ELF-1 (cell line): Measurements from ENCODE around the gene DPYSL3.
"Not testable (repeated sequence)": the region's sequence is repeated elsewhere in the genome, so short reads cannot be mapped to it uniquely, and the experiment has no call there.

ENCODE experiments used
- DNase-seq: peaks from one replicate; pipeline ENCODE4 v3.0.0-alpha.2; 2016; ENCODE audit warnings: low read depth, low spot score

The DPYSL3 gene

DNA sequence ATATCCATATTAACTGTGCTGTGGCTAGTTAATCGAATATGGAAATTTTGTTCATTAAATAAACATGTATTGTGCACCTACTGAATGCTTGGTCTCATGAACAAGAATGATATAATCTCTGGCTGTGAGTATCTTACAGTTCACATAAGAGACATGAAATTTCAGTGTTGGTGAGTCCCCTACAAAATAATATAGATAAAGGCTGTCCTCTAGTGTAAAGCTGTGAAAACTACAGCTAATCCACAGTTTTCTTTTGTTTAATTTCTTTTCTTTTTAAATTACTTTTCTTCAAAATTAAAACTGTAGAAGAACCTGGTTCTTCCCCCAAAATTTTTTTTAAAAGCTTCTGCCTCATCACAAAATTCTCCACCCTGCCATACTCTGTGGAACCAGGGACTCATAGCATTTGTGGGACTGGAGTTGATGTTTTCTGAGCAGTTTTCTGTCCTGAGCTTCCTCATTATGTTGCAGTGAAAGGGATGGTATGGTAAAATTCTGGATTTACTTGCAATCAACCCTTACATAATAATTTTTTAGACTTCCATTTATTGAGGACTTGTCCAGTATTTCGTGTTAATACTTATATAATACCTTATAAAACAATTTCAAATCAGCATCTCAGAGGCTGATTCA is 140.0 kb downstream of the DPYSL3 start:
- DNase-seq, result no peak

DNA sequence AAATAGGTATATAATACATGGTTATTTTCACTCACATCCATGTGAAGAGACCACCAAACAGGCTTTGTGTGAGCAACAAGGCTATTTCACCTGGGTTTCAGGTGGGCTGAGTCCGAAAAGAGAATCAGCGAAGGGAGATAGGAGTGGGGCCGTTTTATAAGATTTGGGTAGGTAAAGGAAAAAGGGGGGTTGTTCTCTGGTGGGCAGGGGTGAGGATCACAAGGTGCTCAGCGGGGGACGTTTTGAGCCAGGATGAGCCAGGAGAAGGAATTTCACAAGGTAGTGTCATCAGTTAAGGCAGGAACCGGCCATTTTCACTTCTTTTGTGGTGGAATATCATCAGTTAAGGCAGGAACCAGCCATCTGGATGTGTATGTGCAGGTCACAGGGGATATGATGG is 142.5 kb downstream of the DPYSL3 start:
- DNase-seq, result not testable (repeated sequence)

DNA sequence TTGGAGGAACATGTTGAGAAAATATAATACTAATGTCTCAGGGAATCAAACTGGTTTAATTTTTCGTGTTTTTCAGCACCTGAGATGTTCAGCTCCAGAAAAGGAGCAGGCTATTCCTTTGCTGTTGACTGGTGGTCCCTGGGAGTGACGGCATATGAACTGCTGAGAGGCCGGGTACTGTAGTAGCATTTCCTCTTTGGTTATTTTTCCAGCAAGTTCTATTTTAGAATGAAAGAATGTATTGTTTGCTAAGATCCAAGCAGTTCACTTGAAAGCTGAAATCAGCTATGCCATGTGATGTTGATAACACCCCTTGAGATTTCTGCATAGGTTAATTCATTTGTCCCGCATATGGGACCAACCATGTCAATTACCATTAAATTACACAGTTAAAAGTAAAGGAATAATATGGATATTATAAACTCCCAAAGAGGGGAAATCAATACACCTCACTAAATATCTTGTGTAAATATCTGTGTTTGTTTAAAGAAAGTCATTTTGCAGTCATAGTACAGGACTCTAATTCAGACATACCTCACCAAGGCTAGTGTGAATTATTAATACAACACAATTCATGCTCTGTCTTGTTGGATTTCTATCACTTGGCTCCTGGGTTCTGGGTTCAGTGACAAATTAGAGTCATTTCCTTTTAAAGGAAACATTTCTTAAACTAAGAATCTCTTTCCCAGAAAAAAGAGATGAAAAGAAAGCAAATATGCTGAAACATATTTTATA is 148.3 kb downstream of the DPYSL3 start:
- no peak for DNase-seq

DNA sequence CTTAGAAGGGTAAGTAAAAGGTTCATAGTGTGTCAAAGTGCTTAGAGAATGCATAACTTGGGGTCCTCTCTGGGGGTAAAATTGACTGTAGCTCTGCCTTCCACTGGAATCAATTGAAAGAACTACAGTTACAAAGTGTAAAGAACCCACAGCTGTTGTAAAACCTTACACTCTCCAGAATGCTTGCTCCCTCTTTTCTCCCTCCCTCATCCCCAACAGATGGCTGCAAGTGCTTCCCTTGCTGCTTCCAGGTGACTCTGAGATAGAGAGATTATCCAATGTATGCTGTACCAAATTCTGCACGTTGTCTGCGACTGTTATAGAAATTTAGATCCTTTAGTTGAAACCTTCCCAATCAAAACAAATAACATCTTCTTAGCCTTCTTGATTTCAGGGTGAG is 149.1 kb downstream of the DPYSL3 start:
- DNase-seq, result no peak

DNA sequence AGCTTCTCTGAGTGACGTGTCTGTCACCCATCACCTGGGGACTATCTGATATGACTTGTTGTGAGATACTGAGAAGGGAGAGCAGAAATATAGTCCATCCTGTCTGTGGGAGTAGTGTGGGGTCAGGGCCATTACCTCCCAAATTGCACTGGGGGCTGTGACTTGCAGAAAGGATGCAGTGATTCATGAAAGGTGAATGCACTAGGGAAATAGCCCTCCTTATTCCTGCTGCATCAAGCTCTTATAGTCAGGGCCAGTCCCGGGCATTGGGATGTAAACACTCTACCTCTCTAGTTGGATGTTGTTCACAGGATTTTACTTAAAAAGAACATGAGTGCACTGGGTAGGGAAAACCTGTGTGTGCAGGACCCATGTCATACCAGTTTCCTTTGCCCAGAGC is 150.3 kb downstream of the DPYSL3 start:
- no peak for DNase-seq

DNA sequence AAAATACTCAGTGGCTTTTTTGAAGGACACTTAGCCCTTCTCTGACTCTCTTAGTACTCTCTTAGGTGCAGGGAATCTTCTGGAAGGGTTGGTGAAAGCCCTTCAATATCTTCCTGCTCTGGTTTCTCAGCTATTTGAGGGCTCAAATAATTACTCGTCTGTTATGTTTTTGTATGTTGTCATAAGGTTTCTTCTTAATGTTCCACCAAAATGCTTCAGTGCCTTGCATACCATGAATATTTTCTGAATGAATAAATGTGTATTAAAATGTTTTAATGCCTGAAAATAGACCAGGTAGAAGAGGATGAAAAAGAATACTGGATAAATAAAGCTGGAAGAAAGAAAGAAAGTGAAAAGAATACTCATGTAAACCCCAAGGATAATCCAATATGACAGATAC is 150.8 kb downstream of the DPYSL3 start:
- DNase-seq, result no peak

DNA sequence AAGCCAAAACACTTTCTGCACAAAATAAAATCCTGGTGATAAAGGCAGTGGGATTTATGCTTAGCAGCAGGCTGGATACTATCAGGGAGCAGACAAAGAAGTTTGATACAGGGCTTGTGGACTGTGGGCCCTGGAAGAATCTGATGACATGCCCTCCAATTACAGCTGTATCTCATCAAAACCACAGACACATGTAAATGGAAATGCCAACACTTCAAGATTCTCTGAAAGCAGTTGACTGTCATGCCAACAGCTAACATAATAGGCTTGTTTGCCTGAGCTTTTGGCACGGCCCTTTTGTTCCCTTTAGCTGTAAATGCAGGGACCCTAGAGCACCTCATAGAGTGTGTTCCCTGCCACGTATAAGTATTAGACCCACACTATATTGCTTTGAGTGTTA is 160.6 kb downstream of the DPYSL3 start:
- no peak for DNase-seq

DNA sequence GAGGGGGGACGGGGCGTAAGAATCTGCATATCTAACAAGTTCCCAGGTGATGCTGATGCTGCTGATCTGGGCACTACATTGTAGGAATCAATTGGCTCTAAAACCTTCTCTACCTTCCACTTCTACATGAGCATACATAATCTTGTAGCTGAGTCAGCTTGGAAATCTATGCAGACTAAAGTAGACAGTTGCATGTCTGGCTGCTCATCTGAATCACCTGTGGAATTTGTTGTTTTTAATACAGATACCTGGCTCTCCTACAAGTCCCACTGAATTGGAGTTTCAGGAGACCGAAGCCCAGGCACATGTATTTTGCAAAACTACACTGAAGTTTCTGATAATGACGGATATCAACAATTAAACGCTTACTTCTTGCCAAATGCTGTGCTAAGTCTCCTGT is 161.4 kb downstream of the DPYSL3 start:
- no peak for DNase-seq

DNA sequence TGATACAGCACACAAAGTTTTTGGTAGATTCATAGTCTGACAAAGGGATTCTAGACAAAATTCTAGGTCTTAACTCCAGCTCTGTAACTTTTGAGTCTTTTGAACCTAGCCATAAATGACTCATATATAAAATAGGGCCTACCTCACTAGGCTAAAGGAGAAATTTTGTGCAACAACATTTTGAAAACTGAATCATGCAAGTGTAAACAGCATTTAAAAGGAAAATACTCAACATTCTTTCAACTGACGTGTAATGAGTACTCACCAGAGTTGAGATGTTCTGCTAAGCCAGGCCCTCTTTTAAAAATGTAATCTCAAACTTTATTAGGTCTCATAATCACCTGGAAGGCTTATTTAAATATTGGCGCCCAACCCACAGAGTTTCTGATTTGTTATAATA is 161.8 kb downstream of the DPYSL3 start:
- DNase-seq, result no peak

DNA sequence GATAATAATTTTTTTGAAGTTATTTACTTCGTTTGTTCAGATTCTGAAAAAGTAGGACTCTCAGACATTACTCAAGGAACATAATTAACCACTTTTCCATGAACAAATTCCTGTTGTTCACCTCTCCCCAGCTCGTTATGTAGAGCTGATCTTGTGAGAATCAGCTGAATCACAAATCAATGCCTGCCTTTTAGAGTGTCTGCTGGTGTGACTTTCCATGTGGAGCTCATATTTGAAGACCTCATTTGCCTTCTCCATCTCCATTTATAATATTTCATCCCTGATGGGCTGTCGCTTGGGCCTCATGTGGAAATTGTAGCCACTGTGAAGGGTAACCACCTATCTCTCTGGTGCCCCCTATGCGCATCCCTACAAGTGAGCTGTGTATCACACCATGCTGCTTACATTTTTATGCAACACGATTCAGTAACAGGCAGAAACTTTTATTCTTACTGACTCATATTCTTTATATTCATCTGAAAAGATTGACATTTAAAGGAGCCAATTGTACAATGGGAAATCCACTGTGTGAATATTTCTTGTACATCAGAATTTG is 163.8 kb downstream of the DPYSL3 start:
- DNase-seq, result no peak

DNA sequence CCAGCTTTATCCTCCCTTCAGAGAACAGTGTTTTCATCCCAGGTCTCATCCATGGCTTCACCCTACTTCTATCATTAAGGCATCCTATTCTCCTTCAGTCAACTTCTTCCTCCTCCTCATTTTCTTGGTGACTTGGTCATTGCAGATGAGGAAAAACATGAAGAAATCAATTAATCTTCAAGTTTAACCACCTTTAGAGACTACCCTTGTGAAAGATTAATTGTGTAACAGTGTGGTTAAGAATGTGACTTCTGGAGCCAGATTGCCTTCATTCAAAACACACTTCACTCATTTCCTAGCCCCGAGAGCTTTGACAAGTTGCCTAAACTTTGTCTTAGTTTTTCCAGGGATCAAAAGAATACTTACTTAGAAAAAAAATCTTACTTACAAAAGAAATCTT is 165.0 kb downstream of the DPYSL3 start:
- DNase-seq, result no peak

DNA sequence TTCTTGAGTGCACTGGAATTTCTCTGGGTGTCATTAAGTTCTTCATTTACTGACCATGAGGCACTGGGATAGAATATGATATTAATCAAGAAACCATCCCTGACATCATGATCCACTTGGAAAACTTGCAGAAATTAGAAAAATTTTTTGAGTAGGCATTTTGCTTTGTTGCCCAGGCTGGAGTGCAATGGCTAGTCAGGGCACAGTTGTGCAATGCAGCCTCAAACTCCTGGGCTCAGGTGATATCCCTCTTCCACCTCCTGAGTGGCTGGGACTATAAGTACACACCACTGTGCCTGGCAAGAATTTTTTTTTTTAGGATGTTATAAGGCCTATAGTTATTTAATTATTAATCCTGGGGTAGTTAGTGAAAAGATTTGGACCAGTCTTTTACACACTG is 168.5 kb downstream of the DPYSL3 start:
- no peak for DNase-seq

DNA sequence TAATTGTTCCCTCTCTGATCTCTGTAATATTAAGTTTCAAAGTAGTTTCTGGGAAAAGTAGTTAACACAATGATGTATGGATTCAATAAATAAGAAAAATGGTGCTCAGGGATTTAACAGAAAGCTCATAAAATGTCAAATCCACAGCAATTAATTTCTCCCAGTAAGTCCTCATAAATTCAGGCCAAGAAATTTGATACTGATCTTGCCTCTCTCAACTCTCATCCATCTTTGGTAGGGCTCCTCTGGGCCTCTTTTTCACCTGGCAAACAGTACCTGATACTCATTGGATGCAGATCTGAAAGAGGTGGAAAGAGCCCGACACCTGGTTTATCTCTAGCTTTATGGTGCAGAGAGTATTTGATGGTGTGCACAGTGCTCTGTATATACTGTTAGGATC is 168.9 kb downstream of the DPYSL3 start:
- DNase-seq, result no peak
